ENCODE data around the gene TNFRSF11A.

TNFRSF11A gene

GRCh38 chr18:62325806-62326645, 916 bp downstream of the TNFRSF11A start:
- no peak for DNase-seq (ENCODE audit: extremely low read depth, low read depth)
- no peak for TF ChIP-seq CTCF (IDR thresholded peaks at IDR 0.05; ENCODE audit: low read depth, low read length)

- TF ChIP-seq CTCF (IDR thresholded peaks at IDR 0.05; ENCODE audit: low read depth, low read length): no peak
- no peak for DNase-seq (ENCODE audit: extremely low read depth, low read depth)
Observed at GRCh38 chr18:62326646-62327348, 1.7 kb downstream of the TNFRSF11A start.

- no peak for DNase-seq (ENCODE audit: extremely low read depth, low read depth)
- TF ChIP-seq CTCF (IDR thresholded peaks at IDR 0.05; ENCODE audit: low read depth, low read length): no peak
Observed at GRCh38 chr18:62327977-62328376, 2.9 kb downstream of the TNFRSF11A start.

GRCh38 chr18:62328586-62329525, 3.7 kb downstream of the TNFRSF11A start:
- no peak for TF ChIP-seq CTCF (IDR thresholded peaks at IDR 0.05; ENCODE audit: low read depth, low read length)
- DNase-seq (ENCODE audit: extremely low read depth, low read depth): no peak

GRCh38 chr18:62329691-62330454, 4.8 kb downstream of the TNFRSF11A start:
- TF ChIP-seq CTCF (IDR thresholded peaks at IDR 0.05; ENCODE audit: low read depth, low read length): no peak
- DNase-seq (ENCODE audit: extremely low read depth, low read depth): no peak

GRCh38 chr18:62330650-62331049, 5.5 kb downstream of the TNFRSF11A start:
- no peak for TF ChIP-seq CTCF (IDR thresholded peaks at IDR 0.05; ENCODE audit: low read depth, low read length)
- DNase-seq (ENCODE audit: extremely low read depth, low read depth): no peak
